Fibroblast of lung (primary cell): ENCODE results near the gene CEP63.
A peak's percentile ranks its signal among the peaks of the same experiment; 100 is the strongest.

Source experiments
- EZH2 ChIP-seq: IDR thresholded peaks from 2 replicates; pipeline ENCODE4 v1.5.1; 2012; ENCODE audit warnings: low read length, control low read depth, mild to moderate bottlenecking; ENCODE audit errors: missing control alignments
- TF ChIP-seq, protein P1 (sequence below), 2 donors: IDR thresholded peaks in 1 of 2; conservative IDR thresholded peaks in 1 of 2; 1 replicate in 1 of 2; 2 replicates in 1 of 2; pipeline ENCODE4 v1.5.1; 2011 to 2012; ENCODE audit warnings: low read length in 2 of 2, control low read depth in 1 of 2, inconsistent platforms in 1 of 2, low read depth in 1 of 2, mild to moderate bottlenecking in 1 of 2

- TF ChIP-seq, protein P1, sequence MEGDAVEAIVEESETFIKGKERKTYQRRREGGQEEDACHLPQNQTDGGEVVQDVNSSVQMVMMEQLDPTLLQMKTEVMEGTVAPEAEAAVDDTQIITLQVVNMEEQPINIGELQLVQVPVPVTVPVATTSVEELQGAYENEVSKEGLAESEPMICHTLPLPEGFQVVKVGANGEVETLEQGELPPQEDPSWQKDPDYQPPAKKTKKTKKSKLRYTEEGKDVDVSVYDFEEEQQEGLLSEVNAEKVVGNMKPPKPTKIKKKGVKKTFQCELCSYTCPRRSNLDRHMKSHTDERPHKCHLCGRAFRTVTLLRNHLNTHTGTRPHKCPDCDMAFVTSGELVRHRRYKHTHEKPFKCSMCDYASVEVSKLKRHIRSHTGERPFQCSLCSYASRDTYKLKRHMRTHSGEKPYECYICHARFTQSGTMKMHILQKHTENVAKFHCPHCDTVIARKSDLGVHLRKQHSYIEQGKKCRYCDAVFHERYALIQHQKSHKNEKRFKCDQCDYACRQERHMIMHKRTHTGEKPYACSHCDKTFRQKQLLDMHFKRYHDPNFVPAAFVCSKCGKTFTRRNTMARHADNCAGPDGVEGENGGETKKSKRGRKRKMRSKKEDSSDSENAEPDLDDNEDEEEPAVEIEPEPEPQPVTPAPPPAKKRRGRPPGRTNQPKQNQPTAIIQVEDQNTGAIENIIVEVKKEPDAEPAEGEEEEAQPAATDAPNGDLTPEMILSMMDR (conservative IDR thresholded peaks at IDR 0.05 in 1 of 2, IDR thresholded peaks at IDR 0.05 in 1 of 2; ENCODE audit: low read depth in 1 of 2, low read length in 2 of 2) = peak; percentile 61 to 69
- no peak for TF ChIP-seq EZH2
Observed at GRCh38 chr3:134473868-134474546, 11.8 kb upstream of the CEP63 start.
